C4-2B (cell line): ENCODE measurements around the gene CYGB.
"Not testable (repeated sequence)": the region's sequence is repeated elsewhere in the genome, so short reads cannot be mapped to it uniquely, and the experiment has no call there.

Experiments
- H3K27ac ChIP-seq: fragments of 450-650 bp; 2 replicates; pipeline ENCODE4 v1.5.1; 2017
- CTCF ChIP-seq: fragments of 450-650 bp; conservative IDR thresholded peaks from 2 replicates; pipeline ENCODE4 v1.5.1; 2017; ENCODE audit warnings: mild to moderate bottlenecking
- ZFX ChIP-seq: fragments of 450-650 bp; IDR thresholded peaks from 2 replicates; pipeline ENCODE4 v1.6.1; 2017

Gene CYGB

GRCh38 chr17:76510831-76511244 is 26.7 kb downstream of the CYGB start:
- TF ChIP-seq CTCF (no peak), ZFX (no peak)
- H3K27ac ChIP-seq: no peak overlapping the region

DNA sequence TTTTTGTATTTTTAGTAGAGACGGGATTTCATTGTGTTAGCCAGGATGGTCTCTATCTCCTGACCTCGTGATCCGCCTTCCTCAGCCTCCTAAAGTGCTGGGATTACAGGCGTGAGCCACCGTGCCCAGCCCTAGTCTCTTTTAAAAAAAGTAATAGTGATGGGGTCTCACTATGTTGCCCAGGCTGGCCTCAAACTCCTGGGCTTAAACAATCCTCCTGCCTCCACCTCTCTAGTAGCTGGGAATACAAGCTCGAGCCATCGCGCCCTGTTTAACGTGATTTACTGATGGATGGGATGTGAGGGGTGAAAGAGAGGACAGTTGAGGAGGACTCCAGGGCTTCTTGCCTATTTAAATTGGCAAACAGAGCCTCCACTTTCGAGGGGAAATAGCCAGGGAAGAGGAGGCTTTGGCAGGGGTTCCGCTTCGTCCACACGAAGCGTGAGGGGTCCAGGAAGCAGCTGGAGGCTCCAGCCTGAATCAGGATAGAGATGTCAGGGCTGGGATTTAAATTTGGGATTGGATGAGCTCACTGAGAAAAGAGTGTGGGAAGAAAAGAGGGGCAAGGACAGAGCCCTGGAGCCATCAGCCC is 28.9 kb downstream of the CYGB start:
- not testable (repeated sequence) for H3K27ac ChIP-seq

DNA sequence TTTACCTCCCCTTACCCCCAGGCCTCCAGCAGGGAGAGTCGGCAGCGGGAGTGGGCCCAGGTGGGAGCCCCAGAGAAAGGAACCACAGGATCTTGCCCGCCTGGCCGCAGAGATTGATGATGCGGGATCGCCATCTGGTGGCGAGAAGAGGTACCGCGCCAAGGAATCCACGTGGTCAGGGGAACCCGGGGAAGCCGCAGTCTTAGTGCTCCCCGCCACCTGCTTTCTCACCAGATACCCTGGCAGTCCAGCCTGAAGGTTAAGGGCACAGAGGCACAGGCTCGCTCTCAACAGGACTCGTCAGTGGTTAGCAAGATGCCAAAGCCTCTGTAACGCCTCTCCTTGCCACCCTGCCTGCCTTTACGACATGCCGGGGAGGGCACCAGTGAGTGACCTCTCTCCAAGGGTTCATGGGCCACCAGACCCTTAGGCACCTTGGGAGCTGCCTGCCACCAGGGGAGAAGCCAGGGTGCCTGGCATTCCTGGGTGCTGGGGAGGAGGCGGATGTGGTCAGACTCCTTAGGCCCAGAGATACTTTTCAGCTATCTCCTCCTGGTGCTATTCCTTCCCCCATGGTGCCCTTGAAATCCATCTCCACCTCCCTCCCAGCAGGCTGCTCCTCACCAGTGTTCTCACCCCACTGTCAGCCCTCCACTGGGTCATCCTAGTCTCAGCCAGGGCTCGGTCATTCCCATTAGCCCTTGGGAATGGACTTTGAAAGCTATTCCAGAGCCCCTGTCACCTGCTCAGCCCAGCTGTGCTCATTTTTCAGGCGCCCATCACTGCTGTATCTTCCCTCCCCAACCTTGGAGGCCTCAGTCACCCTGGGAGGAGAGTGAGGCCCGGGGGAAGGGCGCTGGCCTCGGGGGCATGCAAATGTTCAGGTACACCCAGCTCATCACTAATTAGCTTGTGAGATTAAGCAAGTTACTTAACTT is 30.8 kb downstream of the CYGB start:
- H3K27ac ChIP-seq: no peak overlapping the region; the same call in 1 of the 2 replicates
- TF ChIP-seq ZFX (no peak), CTCF (peak; percentile 95)

GRCh38 chr17:76504117-76504516 is 33.4 kb downstream of the CYGB start:
- no peak overlapping the region for H3K27ac ChIP-seq
- TF ChIP-seq CTCF: no peak
- no peak for TF ChIP-seq ZFX

- no peak for TF ChIP-seq ZFX
- TF ChIP-seq CTCF: no peak
- H3K27ac ChIP-seq: peak overlapping the region; percentile 61
Observed at GRCh38 chr17:76502341-76503211, 34.9 kb downstream of the CYGB start.

DNA sequence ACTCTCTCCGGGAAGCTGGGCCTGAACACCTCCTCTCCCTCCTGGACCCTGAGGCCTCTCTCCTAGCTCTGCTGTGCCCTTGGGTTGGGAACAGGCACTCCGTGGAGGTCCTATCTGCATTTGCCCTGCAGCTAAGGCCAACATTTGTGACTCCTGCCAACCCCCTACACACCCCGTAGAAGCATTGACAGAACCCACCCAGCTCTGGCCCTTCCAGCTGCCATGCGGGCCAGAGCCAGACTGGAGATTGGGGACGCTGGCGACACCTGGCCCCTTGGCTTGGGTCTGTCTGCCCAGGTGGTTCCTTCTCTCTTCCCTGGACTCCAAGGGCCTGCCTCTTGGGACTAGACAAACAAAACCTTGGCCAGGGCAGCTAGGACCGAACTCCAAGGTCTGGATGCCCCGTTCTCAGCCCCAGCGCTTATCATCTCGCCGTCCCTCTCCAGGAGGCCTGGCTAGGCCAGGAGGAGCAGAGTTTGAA is 35.6 kb downstream of the CYGB start:
- H3K27ac ChIP-seq: peak overlapping the region; percentile 61

More for the DNA sequence above, 35.6 kb downstream of the CYGB start:
- TF ChIP-seq ZFX (no peak), CTCF (no peak)
